Activated CD4-positive, alpha-beta T cell treated with anti-CD3 and anti-CD28 coated beads for 4 hours (primary cell): Measurements from ENCODE around the gene SPATA21.
"Not testable (repeated sequence)": the region's sequence is repeated elsewhere in the genome, so short reads cannot be mapped to it uniquely, and the experiment has no call there.

Source experiments
- DNase-seq, 2 donors: peaks; one replicate each; pipeline ENCODE4 v3.0.0-alpha.2; 2020

Gene SPATA21

GRCh38 chr1:16376971-16377370 lies 60.3 kb downstream of the SPATA21 start:
- no peak for DNase-seq

DNA sequence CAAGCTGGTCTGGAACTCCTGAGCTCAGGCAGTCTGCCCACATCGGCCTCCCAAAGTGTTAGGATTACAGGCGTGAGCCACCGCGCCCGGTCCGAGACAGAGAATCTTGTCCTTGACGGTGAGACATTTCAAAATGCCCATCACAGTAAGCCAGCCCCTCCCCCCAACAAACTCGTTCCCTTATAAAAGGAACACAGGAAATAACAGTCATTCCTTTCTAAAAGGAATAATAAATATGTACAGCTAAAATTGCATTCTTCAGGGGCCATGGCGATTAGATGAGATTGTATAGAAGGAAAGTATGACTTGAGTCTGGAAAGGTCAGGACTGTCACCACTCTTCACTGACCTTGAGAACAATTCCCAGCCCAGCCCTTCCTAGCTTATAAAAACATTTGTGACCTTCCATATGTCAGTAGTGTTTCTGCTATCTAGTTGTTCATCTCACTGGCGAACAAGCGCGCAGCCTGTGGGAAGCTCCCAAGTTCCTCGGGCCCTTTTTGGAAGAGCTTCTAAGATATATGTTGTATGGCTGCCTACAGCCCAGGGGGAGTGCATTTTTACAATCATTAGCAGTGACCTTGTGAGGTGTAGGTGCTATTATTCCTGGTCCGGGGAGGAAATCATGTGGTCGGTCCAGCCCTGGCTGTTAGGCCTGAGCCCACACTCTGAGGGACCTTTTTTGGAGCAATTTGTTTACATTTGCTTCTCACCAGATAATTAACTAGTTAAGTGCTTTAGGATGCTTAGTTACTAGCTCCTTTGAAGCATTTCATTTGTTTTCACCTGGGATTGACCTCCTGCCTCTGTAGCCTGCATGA lies 61.5 kb downstream of the SPATA21 start:
- no peak for DNase-seq

- DNase-seq: no peak
Measured at GRCh38 chr1:16374266-16374665, 63.0 kb downstream of the SPATA21 start.

DNA sequence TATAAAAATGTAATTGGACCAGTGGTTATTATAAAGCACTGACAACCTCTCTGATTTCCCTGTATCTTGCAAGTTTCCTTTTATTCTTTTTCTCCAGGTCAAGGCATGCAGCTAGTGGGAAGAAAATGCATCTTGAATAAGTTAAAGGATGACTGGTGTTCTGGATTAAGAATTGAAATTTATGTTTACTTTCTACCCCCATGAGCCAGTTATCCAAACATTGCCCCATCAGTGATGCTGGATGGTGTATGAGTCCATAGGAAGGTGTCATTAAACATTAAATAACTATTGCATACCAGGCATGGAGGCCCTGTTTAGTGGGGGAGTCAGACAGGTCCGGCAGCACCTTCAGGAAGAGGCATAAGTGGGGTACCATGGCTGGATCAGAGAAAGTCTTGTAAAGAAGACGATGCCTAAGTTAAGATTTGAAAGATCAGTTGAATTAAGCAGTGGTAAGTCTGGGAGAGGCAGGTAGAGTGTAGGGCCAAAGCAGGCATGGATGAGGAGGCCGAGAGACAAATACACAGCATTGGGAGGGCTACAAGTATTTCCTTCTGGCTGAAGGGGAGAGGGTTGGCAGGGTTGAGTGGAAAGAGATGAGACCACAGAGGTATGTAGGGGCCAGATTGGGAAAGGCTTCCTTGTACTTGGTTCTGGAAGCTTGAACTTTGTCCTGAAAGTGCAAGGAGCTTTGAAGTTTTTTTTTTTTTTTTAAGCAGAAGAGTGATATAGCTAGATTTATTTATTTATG lies 64.5 kb downstream of the SPATA21 start:
- no peak for DNase-seq

DNA sequence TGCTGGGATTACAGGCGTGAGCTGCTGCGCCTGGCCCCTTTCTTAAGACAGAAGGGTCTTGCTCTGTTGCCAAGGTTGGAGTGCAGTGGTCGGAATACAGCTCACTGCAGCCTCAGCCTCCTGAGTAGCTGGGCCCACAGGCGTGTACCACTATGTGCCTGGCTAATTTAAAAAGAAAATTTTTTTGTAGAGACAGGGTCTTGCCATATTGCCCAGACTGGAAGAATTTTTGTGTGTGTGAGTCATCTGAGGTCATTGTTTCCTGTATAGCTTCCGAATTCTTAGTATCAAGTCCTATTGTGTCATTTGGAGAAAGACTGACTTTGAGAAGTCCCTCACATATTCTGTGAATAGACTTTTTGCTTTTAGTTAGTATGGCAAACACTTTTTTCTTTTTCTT lies 65.5 kb downstream of the SPATA21 start:
- peak in 1 of 2 donors; percentile 13 for DNase-seq

- no peak for DNase-seq
Measured at GRCh38 chr1:16369821-16370220, 67.4 kb downstream of the SPATA21 start.

- no peak for DNase-seq
Measured at GRCh38 chr1:16367968-16368890, 69.0 kb downstream of the SPATA21 start.

DNA sequence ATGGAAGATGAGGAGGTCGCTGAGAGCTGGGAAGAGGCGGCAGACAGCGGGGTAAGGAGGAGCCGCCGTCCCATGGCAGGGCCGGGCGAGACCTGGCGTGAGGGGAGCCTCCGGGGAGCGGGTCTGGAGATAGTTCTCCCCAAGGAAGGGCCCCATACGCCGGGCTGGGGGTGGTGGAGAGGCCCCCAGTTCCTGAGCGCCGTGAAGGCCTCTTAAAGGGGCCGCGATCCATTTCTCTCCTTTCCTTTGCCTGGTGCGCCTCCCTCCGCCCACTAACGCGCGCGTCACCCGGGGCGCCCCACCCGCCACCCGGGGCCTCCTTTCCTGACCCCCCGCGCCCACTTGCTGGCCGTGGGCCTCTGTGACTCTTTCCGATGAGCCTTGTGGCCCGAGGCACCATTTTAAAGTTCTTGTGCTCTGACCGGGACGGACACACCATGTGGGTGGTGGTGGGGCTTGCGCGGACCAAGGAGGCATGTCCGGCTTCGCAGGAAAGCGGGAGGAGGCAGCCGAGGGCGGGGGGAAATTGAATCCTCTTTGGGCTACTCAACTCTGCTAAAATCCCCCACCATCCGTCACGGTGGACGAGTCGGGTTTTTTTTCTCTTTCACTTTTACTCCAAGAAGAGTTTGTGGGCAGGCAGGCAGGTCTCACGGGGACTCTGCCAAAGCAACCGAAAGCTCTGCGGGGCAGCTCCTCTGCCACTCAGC lies 69.8 kb downstream of the SPATA21 start:
- DNase-seq: peak; percentile 84 to 88

GRCh38 chr1:16366722-16367257 lies 70.4 kb downstream of the SPATA21 start, which contains the start of gene SZRD1:
TSS of gene SZRD1 (plus strand) at chr1:16367242. CDS start at chr1:16367258, 16 bp downstream.
- peak; percentile 94 to 95 for DNase-seq

DNA sequence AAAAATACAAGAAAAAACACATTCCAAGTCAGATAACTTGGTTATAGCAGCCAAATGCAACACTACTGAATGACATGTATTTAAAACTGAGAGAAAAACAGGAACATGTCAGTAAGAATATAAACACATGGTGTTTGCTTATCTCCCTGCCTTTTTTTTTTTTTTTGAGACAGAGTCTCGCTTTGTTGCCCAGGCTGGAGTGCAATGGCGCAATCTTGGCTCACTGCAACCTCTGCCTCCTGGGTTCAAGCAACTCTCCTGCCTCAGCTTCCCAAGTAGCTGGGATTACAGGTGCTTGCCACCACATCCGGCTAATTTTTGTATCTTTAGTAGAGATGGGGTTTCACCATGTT lies 72.1 kb downstream of the SPATA21 start:
- DNase-seq: not testable (repeated sequence)

DNA sequence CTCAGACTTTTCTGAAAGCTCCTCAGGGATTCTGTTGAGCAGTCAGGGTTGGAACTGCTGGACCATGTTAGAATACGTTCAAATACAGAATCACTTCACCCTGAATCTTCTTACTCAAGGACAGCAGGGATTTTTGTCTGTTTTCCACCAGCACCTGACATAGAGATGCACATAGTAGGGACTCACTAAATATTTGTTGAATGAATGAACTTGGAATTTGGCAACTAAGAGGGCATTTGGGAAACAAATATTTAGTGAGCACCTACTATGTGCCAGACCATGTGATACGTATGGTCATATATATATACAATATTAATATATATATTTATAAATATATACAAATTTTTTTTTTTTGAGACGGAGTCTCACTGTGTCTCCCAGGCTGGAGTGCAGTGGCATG lies 80.4 kb downstream of the SPATA21 start:
- DNase-seq: no peak

DNA sequence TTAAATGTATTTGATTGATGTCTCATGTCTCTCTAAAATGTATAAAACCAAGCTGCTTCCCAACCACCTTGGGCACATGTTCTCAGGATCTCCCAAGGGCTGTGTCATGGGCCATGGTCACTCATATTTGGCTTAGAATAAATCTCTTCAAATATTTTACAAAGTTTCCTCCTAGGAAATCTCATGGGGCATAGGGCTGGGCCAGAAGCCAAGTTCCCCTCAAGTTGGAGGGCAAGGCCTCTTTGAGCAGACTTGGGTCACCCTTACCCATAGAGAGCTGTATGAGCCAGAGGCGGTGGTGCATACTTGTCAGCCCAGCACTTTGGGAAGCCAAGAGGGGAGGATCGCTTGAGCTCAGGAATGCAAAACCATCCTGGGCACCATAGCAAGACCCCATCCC lies 82.6 kb downstream of the SPATA21 start:
- DNase-seq: no peak

GRCh38 chr1:16352842-16353535 lies 84.2 kb downstream of the SPATA21 start:
- no peak for DNase-seq

DNA sequence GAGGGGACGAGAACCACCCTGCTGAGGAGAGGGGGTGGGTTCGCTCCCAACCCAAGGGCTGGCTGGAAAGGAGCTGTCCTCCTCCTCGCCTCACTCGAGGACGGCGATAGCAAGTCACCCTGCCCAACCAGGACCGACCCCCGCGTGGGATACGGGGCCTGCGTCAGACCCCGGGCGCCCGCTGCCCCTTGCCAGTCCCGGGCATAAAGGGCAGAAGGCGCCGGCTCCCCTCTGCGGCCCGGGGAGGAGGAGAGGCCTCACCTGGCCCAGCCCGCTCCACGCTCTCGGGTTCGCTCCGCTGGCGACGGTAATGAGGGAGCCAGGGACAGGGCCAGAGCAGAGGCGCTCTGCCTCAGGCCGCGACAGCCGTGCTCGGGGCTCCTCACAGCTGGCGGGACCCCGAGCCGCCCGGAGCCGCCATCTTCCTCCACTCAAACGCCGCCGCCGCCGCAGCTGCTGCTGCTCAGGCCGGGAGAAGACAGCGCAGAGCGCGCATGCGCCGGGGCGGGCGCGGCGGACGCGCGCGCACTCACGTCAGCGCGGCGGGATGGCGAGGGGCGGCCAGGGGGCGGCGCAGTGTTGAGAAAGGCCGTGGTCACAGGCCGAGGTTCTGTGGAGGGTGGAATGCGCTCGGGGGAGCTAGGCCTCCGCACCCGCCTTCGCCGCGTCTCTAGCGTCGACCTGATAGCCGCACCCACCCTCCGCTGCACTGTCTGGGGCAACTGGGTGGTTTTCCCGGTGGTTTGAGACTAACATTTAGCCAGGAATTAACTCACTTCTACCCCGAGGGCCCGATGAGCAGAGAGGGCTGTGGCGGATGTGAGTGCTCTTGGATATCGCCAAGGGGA lies 85.0 kb downstream of the SPATA21 start, which contains the start of gene FBXO42:
TSS of gene FBXO42 (minus strand) at position 487 of the 848 bp plus-strand sequence. CDS start 37,062 bp downstream, outside the sequence.
- DNase-seq: peak; percentile 88 to 89

DNA sequence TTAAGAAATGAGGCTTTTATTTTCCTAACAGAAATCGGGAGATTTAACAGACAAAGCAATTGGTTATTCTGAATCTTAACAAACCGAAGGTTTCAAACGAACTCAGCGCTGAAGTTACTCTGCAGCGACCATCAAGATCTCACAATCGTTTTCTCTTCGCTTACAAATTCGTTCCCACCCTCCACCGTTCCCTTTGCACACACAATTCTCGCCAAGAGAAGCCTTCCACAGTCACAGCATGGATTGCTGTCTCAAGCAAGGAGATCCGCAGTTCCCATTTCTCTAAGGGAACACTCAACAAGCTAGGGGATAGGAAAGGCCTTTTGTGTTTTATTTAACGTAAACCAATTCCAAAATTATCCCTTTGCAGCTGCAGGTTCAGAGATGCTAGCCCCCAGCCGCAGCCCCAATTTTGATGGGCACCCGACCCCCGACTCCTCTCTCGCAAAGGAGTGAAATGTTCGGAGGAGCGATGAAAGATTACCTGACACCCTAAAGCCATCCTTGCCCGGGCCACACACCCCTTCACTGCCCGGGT lies 85.7 kb downstream of the SPATA21 start:
- DNase-seq: no peak

DNA sequence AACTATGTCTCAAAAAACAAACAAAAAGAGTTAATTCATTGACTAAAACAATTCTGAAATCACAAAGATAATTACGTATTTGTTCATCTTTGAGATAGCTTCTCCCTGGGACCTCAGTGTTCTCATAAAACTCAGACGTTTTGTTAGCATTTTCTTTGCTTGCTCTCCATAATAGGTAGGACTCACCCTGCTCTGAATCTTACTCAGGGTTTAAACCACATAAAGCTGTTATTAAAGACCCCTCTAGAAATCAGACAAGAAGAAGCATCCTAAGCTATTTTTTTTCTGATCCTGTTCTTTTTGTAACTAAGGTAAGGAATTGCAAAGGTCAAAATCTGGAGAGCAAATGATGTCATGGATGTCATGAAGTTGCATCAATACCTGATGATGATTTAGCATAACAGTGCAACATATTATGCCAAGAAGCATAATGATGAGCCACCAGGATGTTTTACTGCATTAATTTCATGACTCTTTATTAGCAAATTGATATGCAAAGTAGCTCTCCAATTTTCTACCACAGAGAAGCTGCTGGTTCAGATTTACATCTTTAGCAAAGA lies 87.3 kb downstream of the SPATA21 start:
- no peak for DNase-seq
